ENCODE measurements around the gene CORT. TPM values are rescaled to one million over a fixed set of nuclear protein-coding genes. Genes with fewer than 3 reads are reported as not detected.

CORT gene
- total RNA-seq, 1 experiment from 2014 or later: 0.66 TPM

GRCh38 chr1:10440305-10440704 is 9.5 kb upstream of the CORT start:
- DNase-seq (ENCODE audit: low spot score) (no peak), ATAC-seq (no peak)
- Mint-ChIP-seq H3K36me3 (peaks cover 3% of the 10 kb centered on the region; the same call in 1 of the 2 replicates), H3K4me3 (no peak overlapping the region), H3K4me1 (no peaks in the 10 kb centered on the region), H3K9me3 (no peaks in the 10 kb centered on the region), H3K27me3 (ENCODE audit: low read depth) (no peaks in the 10 kb centered on the region), H3K27ac (no peak overlapping the region)
- POLR2A ChIA-PET: no interaction called here
- CTCF ChIA-PET: interaction anchor here (2.5 kb wide), 1 partner anchor 10 kb away, joined by 7 read pairs; the partner anchor contains the start of gene CENPS
- TF ChIP-seq EMX1 (CRISPR knock-in tag; IDR thresholded peaks at IDR 0.05) (no peak), IRF1 (CRISPR knock-in tag; IDR thresholded peaks at IDR 0.05) (no peak), ATF2 (CRISPR knock-in tag; IDR thresholded peaks at IDR 0.05; ENCODE audit: borderline replicate concordance, low read depth) (no peak), FOXJ3 (CRISPR knock-in tag; IDR thresholded peaks at IDR 0.05; ENCODE audit: borderline replicate concordance) (no peak), GRHL2 (CRISPR knock-in tag; IDR thresholded peaks at IDR 0.05; ENCODE audit: insufficient replicate concordance, severe bottlenecking) (no peak), JUN (CRISPR knock-in tag; IDR thresholded peaks at IDR 0.05) (no peak), SMAD3 (CRISPR knock-in tag; IDR thresholded peaks at IDR 0.05; ENCODE audit: borderline replicate concordance) (no peak), JAZF1 (CRISPR knock-in tag; IDR thresholded peaks at IDR 0.05) (no peak), MAX (CRISPR knock-in tag; IDR thresholded peaks at IDR 0.05) (no peak), ETV6 (CRISPR knock-in tag; IDR thresholded peaks at IDR 0.05) (no peak), RORB (CRISPR knock-in tag; IDR thresholded peaks at IDR 0.05) (no peak), ZNF671 (CRISPR knock-in tag; IDR thresholded peaks at IDR 0.05) (no peak), ATF1 (CRISPR knock-in tag; IDR thresholded peaks at IDR 0.05) (no peak), NFATC4 (CRISPR knock-in tag; IDR thresholded peaks at IDR 0.05) (no peak)

- TF ChIP-seq SMAD4 (CRISPR knock-in tag; IDR thresholded peaks at IDR 0.05) (no peak), ARID4B (CRISPR knock-in tag; IDR thresholded peaks at IDR 0.05; ENCODE audit: borderline replicate concordance) (no peak), TP53 (CRISPR knock-in tag; IDR thresholded peaks at IDR 0.05) (no peak), ZNF263 (CRISPR knock-in tag; IDR thresholded peaks at IDR 0.05; ENCODE audit: low read depth) (no peak), NR1H2 (CRISPR knock-in tag; IDR thresholded peaks at IDR 0.05) (no peak), ZBTB21 (CRISPR knock-in tag; IDR thresholded peaks at IDR 0.05; ENCODE audit: borderline replicate concordance) (no peak)
- H3K4me3 Mint-ChIP-seq: no peak overlapping the region
- no peak for DNase-seq (ENCODE audit: low spot score)
- no peaks in the 10 kb centered on the region for H3K9me3 Mint-ChIP-seq
- peaks cover 3% of the 10 kb centered on the region; the same call in 1 of the 2 replicates for H3K36me3 Mint-ChIP-seq
- no peaks in the 10 kb centered on the region for H3K4me1 Mint-ChIP-seq
- CTCF ChIA-PET: interaction anchor here (2.5 kb wide), 1 partner anchor 11 kb away, joined by 7 read pairs; the partner anchor contains the start of gene CENPS
- H3K27me3 Mint-ChIP-seq (ENCODE audit: low read depth): no peaks in the 10 kb centered on the region
- ATAC-seq: no peak
- POLR2A ChIA-PET: no interaction called here
- H3K27ac Mint-ChIP-seq: 0 out of 2 replicates have a peak overlapping the region, but pooled peaks have one; percentile 63
These were observed 9.0 kb upstream of the CORT start for GRCh38 chr1:10440794-10441193.

Data from WTC11 (cell line).